Chondrocyte (in vitro differentiated cells): Measurements from ENCODE around the gene SOX9. TPM values are rescaled to one million over a fixed set of nuclear protein-coding genes. Genes with fewer than 3 reads are reported as not detected.

Experiments
- DNase-seq: peaks from one replicate; pipeline ENCODE4 v3.0.0; 2021; ENCODE audit warnings: mixed read lengths, low spot score
- H3K27ac Mint-ChIP-seq: one replicate; pipeline ENCODE4 v1.8.0; 2021; ENCODE audit warnings: mild to moderate bottlenecking, moderate library complexity, mixed read lengths; ENCODE audit not compliant: unreplicated experiment
- H3K27me3 Mint-ChIP-seq: 2 replicates; pipeline ENCODE4 v1.8.0; 2021; ENCODE audit warnings: low read depth, mixed read lengths
- H3K36me3 Mint-ChIP-seq: 2 replicates; pipeline ENCODE4 v1.8.0; 2021; ENCODE audit warnings: low read depth, mixed read lengths
- H3K4me1 Mint-ChIP-seq: 2 replicates; pipeline ENCODE4 v1.8.0; 2021; ENCODE audit warnings: low read depth, mild to moderate bottlenecking, mixed read lengths
- H3K4me3 Mint-ChIP-seq: one replicate; pipeline ENCODE4 v1.8.0; 2021; ENCODE audit warnings: mild to moderate bottlenecking, moderate library complexity, mixed read lengths; ENCODE audit not compliant: unreplicated experiment
- H3K9me3 Mint-ChIP-seq: 2 replicates; pipeline ENCODE4 v1.8.0; 2021; ENCODE audit warnings: low read depth, mixed read lengths
- CTCF ChIP-seq: fragments of 200-600 bp; sonication (generic); IDR thresholded peaks from 2 replicates; pipeline ENCODE4 v1.5.0; 2021; ENCODE audit warnings: antibody characterized with exemption, mild to moderate bottlenecking, moderate library complexity
- total RNA-seq: library from RNA; stranded (reverse); gene quantifications from 3 replicates; pipeline ENCODE4 v1.2.1, GENCODE V29; 2021

SOX9 gene
- total RNA-seq, 1 donor from 2014 or later, result 9.5 TPM

DNA sequence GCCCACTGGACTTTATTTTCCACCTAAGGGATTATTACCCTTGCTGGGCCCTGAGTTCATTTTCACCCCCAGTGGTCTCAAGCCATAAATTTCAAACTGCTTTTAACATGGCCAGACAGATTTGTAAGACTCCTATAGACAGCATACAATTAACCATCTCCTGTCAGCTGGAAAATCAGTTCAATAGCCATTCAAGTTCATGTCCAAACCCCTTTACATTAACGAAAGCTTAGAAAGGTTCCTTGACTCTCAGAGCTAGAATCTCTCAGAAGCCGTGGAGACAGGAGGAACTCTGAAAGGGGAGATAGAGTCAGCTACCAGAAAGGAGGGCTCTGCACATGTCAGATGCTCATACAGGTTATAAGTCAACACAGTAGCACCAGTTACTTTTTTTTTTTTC is 23.3 kb downstream of the SOX9 start:
- no peaks in the 10 kb centered on the region for H3K36me3 Mint-ChIP-seq
- no peak for DNase-seq
- H3K27me3 Mint-ChIP-seq, result peaks cover 4% of the 10 kb centered on the region
- H3K27ac Mint-ChIP-seq, result no peak overlapping the region
- no peak overlapping the region for H3K4me3 Mint-ChIP-seq
- no peaks in the 10 kb centered on the region for H3K9me3 Mint-ChIP-seq
- H3K4me1 Mint-ChIP-seq, result peaks cover 3% of the 10 kb centered on the region
- no peak for TF ChIP-seq CTCF

DNA sequence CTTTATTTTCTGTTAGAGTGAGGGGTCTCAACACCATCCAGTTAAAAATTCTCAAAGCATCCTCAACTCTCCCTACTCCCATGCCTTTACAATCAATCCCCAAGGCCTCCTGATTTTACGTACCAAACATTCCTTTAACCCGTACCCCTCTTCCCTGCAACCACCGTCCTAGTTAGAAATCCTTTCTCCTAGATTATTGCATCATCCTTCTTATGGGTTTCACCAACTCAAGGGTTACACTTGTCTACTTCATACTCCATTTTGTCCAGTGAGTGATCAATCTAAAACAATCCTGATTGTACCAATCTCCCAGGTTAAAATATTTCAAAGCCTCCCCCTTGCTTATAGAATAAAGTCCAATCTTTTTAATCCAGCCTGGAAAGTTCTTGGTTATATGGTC is 24.7 kb downstream of the SOX9 start:
- no peak for TF ChIP-seq CTCF
- Mint-ChIP-seq H3K4me3 (no peak overlapping the region), H3K4me1 (no peaks in the 10 kb centered on the region), H3K27ac (no peak overlapping the region), H3K9me3 (no peaks in the 10 kb centered on the region), H3K27me3 (peaks cover 5% of the 10 kb centered on the region), H3K36me3 (no peaks in the 10 kb centered on the region)
- no peak for DNase-seq

GRCh38 chr17:72145962-72146361 is 25.1 kb downstream of the SOX9 start:
- no peak for DNase-seq
- H3K9me3 Mint-ChIP-seq, result no peaks in the 10 kb centered on the region
- no peak for TF ChIP-seq CTCF

DNA sequence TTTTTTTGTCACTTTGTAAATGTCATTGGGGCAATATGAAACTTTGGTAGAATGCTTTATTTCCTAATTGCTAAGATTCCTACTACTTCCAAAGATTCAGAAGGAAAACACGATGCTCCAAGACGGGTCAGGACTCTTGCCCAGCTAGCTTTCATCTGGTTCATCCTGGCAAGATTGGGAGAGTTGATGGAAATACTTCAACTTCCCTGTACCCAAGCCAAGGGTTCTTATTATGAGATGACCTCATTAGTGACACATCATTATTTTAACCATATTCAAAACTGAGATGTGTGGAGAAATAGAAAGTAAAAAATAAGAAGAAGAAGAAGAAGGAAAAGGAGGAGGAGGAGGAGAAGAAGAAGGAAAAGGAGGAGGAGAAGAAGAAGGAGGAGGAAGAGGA is 25.6 kb downstream of the SOX9 start:
- peaks cover 3% of the 10 kb centered on the region for H3K4me1 Mint-ChIP-seq
- H3K4me3 Mint-ChIP-seq, result no peak overlapping the region
- peaks cover 5% of the 10 kb centered on the region for H3K27me3 Mint-ChIP-seq
- no peaks in the 10 kb centered on the region for H3K9me3 Mint-ChIP-seq
- no peaks in the 10 kb centered on the region for H3K36me3 Mint-ChIP-seq
- DNase-seq, result no peak
- H3K27ac Mint-ChIP-seq, result no peak overlapping the region
- TF ChIP-seq CTCF, result no peak

More at GRCh38 chr17:72145962-72146361, 25.1 kb downstream of the SOX9 start:
- no peaks in the 10 kb centered on the region for H3K4me1 Mint-ChIP-seq
- H3K4me3 Mint-ChIP-seq, result no peak overlapping the region
- H3K27ac Mint-ChIP-seq, result no peak overlapping the region
- no peaks in the 10 kb centered on the region for H3K36me3 Mint-ChIP-seq
- peaks cover 5% of the 10 kb centered on the region for H3K27me3 Mint-ChIP-seq

GRCh38 chr17:72150632-72151460 is 30.0 kb downstream of the SOX9 start:
- no peak overlapping the region for H3K4me3 Mint-ChIP-seq
- no peaks in the 10 kb centered on the region for H3K36me3 Mint-ChIP-seq
- H3K27me3 Mint-ChIP-seq, result peaks cover 9% of the 10 kb centered on the region
- peaks cover 10% of the 10 kb centered on the region for H3K4me1 Mint-ChIP-seq
- no peak for TF ChIP-seq CTCF
- H3K27ac Mint-ChIP-seq, result no peak overlapping the region
- H3K9me3 Mint-ChIP-seq, result no peaks in the 10 kb centered on the region
- DNase-seq, result no peak
